KMS-11 (cell line): ENCODE data around the gene CDH7.
A peak's percentile ranks its signal among the peaks of the same experiment; 100 is the strongest.

Source experiments
- H2AFZ ChIP-seq: fragments of 200-600 bp; sonication (generic); 2 replicates; pipeline ENCODE4 v1.6.1; 2016; ENCODE audit warnings: antibody characterized with exemption, mixed run types, low read depth
- H3K27ac ChIP-seq: fragments of 200-600 bp; sonication (generic); 2 replicates; pipeline ENCODE4 v1.6.1; 2016; ENCODE audit warnings: mild to moderate bottlenecking, mixed run types
- H3K27me3 ChIP-seq: fragments of 200-600 bp; sonication (generic); 2 replicates; pipeline ENCODE4 v1.6.1; 2017; ENCODE audit warnings: mild to moderate bottlenecking, low read depth, mixed run types, moderate library complexity; ENCODE audit not compliant: insufficient read depth
- H3K36me3 ChIP-seq: fragments of 200-600 bp; sonication (generic); 2 replicates; pipeline ENCODE4 v1.6.1; 2017; ENCODE audit warnings: mild to moderate bottlenecking, mixed run types; ENCODE audit not compliant: insufficient read depth
- H3K4me1 ChIP-seq: fragments of 200-600 bp; sonication (generic); 2 replicates; pipeline ENCODE4 v1.6.1; 2016; ENCODE audit warnings: mild to moderate bottlenecking, low read depth, mixed run types; ENCODE audit not compliant: poor library complexity, severe bottlenecking
- H3K4me2 ChIP-seq: fragments of 200-600 bp; sonication (generic); 2 replicates; pipeline ENCODE4 v1.7.0; 2016; ENCODE audit warnings: mild to moderate bottlenecking, mixed run types
- H3K4me3 ChIP-seq: fragments of 200-600 bp; sonication (generic); IDR thresholded peaks from 2 replicates; pipeline ENCODE4 v1.6.1; 2017; ENCODE audit warnings: low read depth, low read length, mixed read lengths; ENCODE audit not compliant: insufficient read depth
- H3K79me2 ChIP-seq: fragments of 200-600 bp; sonication (generic); 2 replicates; pipeline ENCODE4 v1.6.1; 2016; ENCODE audit warnings: low read depth, mixed run types; ENCODE audit not compliant: insufficient read depth
- H3K9ac ChIP-seq: fragments of 200-600 bp; sonication (generic); 2 replicates; pipeline ENCODE4 v1.6.1; 2016; ENCODE audit warnings: mild to moderate bottlenecking, mixed run types
- H4K20me1 ChIP-seq: fragments of 200-600 bp; sonication (generic); 2 replicates; pipeline ENCODE4 v1.6.1; 2016; ENCODE audit warnings: mild to moderate bottlenecking, mixed run types; ENCODE audit not compliant: insufficient read depth
- CTCF ChIP-seq: fragments of 200-600 bp; sonication (generic); conservative IDR thresholded peaks from 2 replicates; pipeline ENCODE4 v1.6.1; 2017; ENCODE audit warnings: low read depth, mild to moderate bottlenecking, antibody characterized with exemption, low read length, moderate library complexity, mixed read lengths

Gene CDH7

GRCh38 chr18:65811307-65811706, 60.5 kb downstream of the CDH7 start:
- H3K36me3 ChIP-seq = no peaks in the 10 kb centered on the region
- H3K4me2 ChIP-seq = peak overlapping the region; percentile 49
- no peak for TF ChIP-seq CTCF

GRCh38 chr18:65815506-65815905, 64.7 kb downstream of the CDH7 start:
- Histone ChIP-seq H3K4me1 (peaks cover 15% of the 10 kb centered on the region), H4K20me1 (no peaks in the 10 kb centered on the region), H3K27me3 (no peaks in the 10 kb centered on the region), H3K4me2 (no peak overlapping the region), H3K4me3 (no peak overlapping the region), H3K79me2 (no peaks in the 10 kb centered on the region), H2AFZ (no peak overlapping the region), H3K36me3 (no peaks in the 10 kb centered on the region), H3K9ac (no peak overlapping the region), H3K27ac (no peak overlapping the region)
- TF ChIP-seq CTCF = no peak

More at GRCh38 chr18:65811307-65811706, 60.5 kb downstream of the CDH7 start:
- no peaks in the 10 kb centered on the region for H3K27me3 ChIP-seq
- H3K4me1 ChIP-seq = peaks cover 21% of the 10 kb centered on the region
- H3K79me2 ChIP-seq = no peaks in the 10 kb centered on the region
- no peaks in the 10 kb centered on the region for H4K20me1 ChIP-seq
- H3K27ac ChIP-seq = peak overlapping the region; percentile 32; the same call in 1 of the 2 replicates
- H3K4me3 ChIP-seq = no peak overlapping the region
- peak overlapping the region; percentile 20; the same call in 1 of the 2 replicates for H2AFZ ChIP-seq
- H3K9ac ChIP-seq = no peak overlapping the region

GRCh38 chr18:65817178-65817577, 66.4 kb downstream of the CDH7 start:
- Histone ChIP-seq H3K27ac (no peak overlapping the region), H3K4me3 (no peak overlapping the region), H4K20me1 (no peaks in the 10 kb centered on the region), H3K4me1 (peaks cover 2% of the 10 kb centered on the region), H3K27me3 (no peaks in the 10 kb centered on the region), H3K79me2 (no peaks in the 10 kb centered on the region), H3K36me3 (no peaks in the 10 kb centered on the region), H3K9ac (no peak overlapping the region), H2AFZ (no peak overlapping the region), H3K4me2 (no peak overlapping the region)
- TF ChIP-seq CTCF = no peak

- no peak overlapping the region for H2AFZ ChIP-seq
- no peaks in the 10 kb centered on the region for H4K20me1 ChIP-seq
- TF ChIP-seq CTCF = no peak
- no peaks in the 10 kb centered on the region for H3K4me1 ChIP-seq
- no peaks in the 10 kb centered on the region for H3K79me2 ChIP-seq
- no peaks in the 10 kb centered on the region for H3K27me3 ChIP-seq
- no peak overlapping the region for H3K27ac ChIP-seq
- no peak overlapping the region for H3K9ac ChIP-seq
- H3K36me3 ChIP-seq = no peaks in the 10 kb centered on the region
- no peak overlapping the region for H3K4me3 ChIP-seq
- H3K4me2 ChIP-seq = no peak overlapping the region
These were observed 71.1 kb downstream of the CDH7 start for GRCh38 chr18:65821911-65822310.
